ENCODE data around the gene FAM110A.

GRCh38 chr20:859751-860231 is 26.3 kb downstream of the FAM110A start:
- TF ChIP-seq, protein P1, sequence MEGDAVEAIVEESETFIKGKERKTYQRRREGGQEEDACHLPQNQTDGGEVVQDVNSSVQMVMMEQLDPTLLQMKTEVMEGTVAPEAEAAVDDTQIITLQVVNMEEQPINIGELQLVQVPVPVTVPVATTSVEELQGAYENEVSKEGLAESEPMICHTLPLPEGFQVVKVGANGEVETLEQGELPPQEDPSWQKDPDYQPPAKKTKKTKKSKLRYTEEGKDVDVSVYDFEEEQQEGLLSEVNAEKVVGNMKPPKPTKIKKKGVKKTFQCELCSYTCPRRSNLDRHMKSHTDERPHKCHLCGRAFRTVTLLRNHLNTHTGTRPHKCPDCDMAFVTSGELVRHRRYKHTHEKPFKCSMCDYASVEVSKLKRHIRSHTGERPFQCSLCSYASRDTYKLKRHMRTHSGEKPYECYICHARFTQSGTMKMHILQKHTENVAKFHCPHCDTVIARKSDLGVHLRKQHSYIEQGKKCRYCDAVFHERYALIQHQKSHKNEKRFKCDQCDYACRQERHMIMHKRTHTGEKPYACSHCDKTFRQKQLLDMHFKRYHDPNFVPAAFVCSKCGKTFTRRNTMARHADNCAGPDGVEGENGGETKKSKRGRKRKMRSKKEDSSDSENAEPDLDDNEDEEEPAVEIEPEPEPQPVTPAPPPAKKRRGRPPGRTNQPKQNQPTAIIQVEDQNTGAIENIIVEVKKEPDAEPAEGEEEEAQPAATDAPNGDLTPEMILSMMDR (IDR thresholded peaks at IDR 0.05) = no peak
- TF ChIP-seq POLR2AphosphoS5 (IDR thresholded peaks at IDR 0.05; ENCODE audit: insufficient read depth in 1 of 2, low read depth in 1 of 2) = no peak

Data from vagina (tissue), 2 donors.